ENCODE results near the gene KIAA0513.
"Not testable (repeated sequence)": the region's sequence is repeated elsewhere in the genome, so short reads cannot be mapped to it uniquely, and the experiment has no call there.

KIAA0513 gene

GRCh38 chr16:85031451-85031850 lies 3.9 kb downstream of the KIAA0513 start:
- no peak for DNase-seq

GRCh38 chr16:85032187-85032586 lies 4.6 kb downstream of the KIAA0513 start:
- DNase-seq = not testable (repeated sequence)

GRCh38 chr16:85033171-85033570 lies 5.6 kb downstream of the KIAA0513 start:
- DNase-seq = no peak

GRCh38 chr16:85034591-85035433 lies 7.2 kb downstream of the KIAA0513 start:
- no peak for DNase-seq

GRCh38 chr16:85036236-85037049 lies 8.8 kb downstream of the KIAA0513 start:
- DNase-seq = no peak

- DNase-seq = no peak
Measured at GRCh38 chr16:85037050-85037410, 9.4 kb downstream of the KIAA0513 start.

- DNase-seq = no peak
Measured at GRCh38 chr16:85037721-85038120, 10.1 kb downstream of the KIAA0513 start.

- DNase-seq = no peak
Measured at GRCh38 chr16:85040685-85041084, 13.1 kb downstream of the KIAA0513 start.

- DNase-seq = no peak
Measured at GRCh38 chr16:85041219-85042166, 13.9 kb downstream of the KIAA0513 start.

GRCh38 chr16:85042167-85042526 lies 14.6 kb downstream of the KIAA0513 start:
- DNase-seq = no peak

GRCh38 chr16:85042606-85043005 lies 15.0 kb downstream of the KIAA0513 start:
- no peak for DNase-seq

GRCh38 chr16:85045077-85045476 lies 17.5 kb downstream of the KIAA0513 start:
- DNase-seq = no peak

- no peak for DNase-seq
Measured at GRCh38 chr16:85045641-85046471, 18.3 kb downstream of the KIAA0513 start.

GRCh38 chr16:85046472-85046916 lies 18.9 kb downstream of the KIAA0513 start:
- DNase-seq = no peak

GRCh38 chr16:85046931-85047866 lies 19.6 kb downstream of the KIAA0513 start:
- no peak for DNase-seq

- no peak for DNase-seq
Measured at GRCh38 chr16:85047867-85048455, 20.4 kb downstream of the KIAA0513 start.

GRCh38 chr16:85048921-85049562 lies 21.4 kb downstream of the KIAA0513 start:
- DNase-seq = no peak

- DNase-seq = no peak
Measured at GRCh38 chr16:85049706-85050305, 22.2 kb downstream of the KIAA0513 start.

- DNase-seq = no peak
Measured at GRCh38 chr16:85051067-85051581, 23.5 kb downstream of the KIAA0513 start.
